Chondrocyte (in vitro differentiated cells): ENCODE measurements around the gene USP47. TPM values are rescaled to one million over a fixed set of nuclear protein-coding genes. Genes with fewer than 3 reads are reported as not detected.
A peak's percentile ranks its signal among the peaks of the same experiment; 100 is the strongest.

Experiments used
- DNase-seq: peaks from one replicate; pipeline ENCODE4 v3.0.0; 2021; ENCODE audit warnings: mixed read lengths, low spot score
- H3K27ac Mint-ChIP-seq: one replicate; pipeline ENCODE4 v1.8.0; 2021; ENCODE audit warnings: mild to moderate bottlenecking, moderate library complexity, mixed read lengths; ENCODE audit not compliant: unreplicated experiment
- H3K27me3 Mint-ChIP-seq: 2 replicates; pipeline ENCODE4 v1.8.0; 2021; ENCODE audit warnings: low read depth, mixed read lengths
- H3K36me3 Mint-ChIP-seq: 2 replicates; pipeline ENCODE4 v1.8.0; 2021; ENCODE audit warnings: low read depth, mixed read lengths
- H3K4me1 Mint-ChIP-seq: 2 replicates; pipeline ENCODE4 v1.8.0; 2021; ENCODE audit warnings: low read depth, mild to moderate bottlenecking, mixed read lengths
- H3K4me3 Mint-ChIP-seq: one replicate; pipeline ENCODE4 v1.8.0; 2021; ENCODE audit warnings: mild to moderate bottlenecking, moderate library complexity, mixed read lengths; ENCODE audit not compliant: unreplicated experiment
- H3K9me3 Mint-ChIP-seq: 2 replicates; pipeline ENCODE4 v1.8.0; 2021; ENCODE audit warnings: low read depth, mixed read lengths
- total RNA-seq: library from RNA; stranded (reverse); gene quantifications from 3 replicates; pipeline ENCODE4 v1.2.1, GENCODE V29; 2021
- TF ChIP-seq, protein P1 (sequence below): fragments of 200-600 bp; sonication (generic); IDR thresholded peaks from 2 replicates; pipeline ENCODE4 v1.5.0; 2021; ENCODE audit warnings: antibody characterized with exemption, mild to moderate bottlenecking, moderate library complexity

USP47 gene
- total RNA-seq, 1 donor from 2014 or later: 44.4 TPM

DNA sequence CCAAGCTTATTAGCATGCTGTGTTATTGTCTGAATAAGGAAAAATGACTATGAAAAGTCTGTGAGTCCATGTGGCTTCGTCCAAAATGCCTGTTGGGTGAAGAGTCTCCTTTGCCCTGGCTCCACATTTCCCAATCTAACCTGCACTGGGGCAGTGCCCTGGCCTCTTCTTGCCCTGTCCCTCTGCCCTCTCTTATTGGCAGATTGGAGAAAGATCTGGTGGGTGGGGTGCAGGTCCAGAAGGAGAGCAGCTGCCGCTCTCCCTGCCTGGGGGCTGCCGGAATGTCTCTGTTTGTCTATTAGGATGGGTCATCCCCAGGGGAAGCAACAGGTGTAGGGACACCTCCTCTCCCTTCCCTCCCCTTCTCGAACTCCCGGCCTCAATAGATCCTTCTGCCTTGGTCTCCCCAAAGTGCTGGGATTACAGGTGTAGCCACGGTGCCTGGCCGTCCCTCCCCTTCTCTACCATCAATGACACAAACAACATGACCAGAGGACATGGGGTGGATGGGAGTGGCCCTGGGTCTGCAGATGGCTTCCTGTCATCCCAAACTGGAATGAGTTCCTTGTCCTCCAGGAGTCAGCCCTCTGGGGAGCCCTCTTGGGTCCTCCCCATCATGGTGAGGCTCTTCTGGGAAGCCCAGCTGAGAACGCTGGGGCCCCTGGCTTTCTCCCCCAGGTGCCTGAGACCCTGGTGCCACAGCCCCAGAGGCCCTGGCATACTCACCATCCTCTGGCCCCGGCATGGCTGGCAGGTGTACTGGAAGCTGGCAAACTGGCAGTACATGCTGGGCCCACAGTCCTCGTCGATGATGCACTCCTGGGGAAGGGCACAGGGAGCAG, 126.1 kb downstream of the USP47 start:
- H3K27me3 Mint-ChIP-seq: no peaks in the 10 kb centered on the region
- TF ChIP-seq, protein P1, sequence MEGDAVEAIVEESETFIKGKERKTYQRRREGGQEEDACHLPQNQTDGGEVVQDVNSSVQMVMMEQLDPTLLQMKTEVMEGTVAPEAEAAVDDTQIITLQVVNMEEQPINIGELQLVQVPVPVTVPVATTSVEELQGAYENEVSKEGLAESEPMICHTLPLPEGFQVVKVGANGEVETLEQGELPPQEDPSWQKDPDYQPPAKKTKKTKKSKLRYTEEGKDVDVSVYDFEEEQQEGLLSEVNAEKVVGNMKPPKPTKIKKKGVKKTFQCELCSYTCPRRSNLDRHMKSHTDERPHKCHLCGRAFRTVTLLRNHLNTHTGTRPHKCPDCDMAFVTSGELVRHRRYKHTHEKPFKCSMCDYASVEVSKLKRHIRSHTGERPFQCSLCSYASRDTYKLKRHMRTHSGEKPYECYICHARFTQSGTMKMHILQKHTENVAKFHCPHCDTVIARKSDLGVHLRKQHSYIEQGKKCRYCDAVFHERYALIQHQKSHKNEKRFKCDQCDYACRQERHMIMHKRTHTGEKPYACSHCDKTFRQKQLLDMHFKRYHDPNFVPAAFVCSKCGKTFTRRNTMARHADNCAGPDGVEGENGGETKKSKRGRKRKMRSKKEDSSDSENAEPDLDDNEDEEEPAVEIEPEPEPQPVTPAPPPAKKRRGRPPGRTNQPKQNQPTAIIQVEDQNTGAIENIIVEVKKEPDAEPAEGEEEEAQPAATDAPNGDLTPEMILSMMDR: no peak
- no peak for DNase-seq
- H3K27ac Mint-ChIP-seq: no peak overlapping the region
- no peaks in the 10 kb centered on the region for H3K9me3 Mint-ChIP-seq
- H3K4me3 Mint-ChIP-seq: no peak overlapping the region
- peaks cover 33% of the 10 kb centered on the region for H3K36me3 Mint-ChIP-seq
- peaks cover 30% of the 10 kb centered on the region for H3K4me1 Mint-ChIP-seq

DNA sequence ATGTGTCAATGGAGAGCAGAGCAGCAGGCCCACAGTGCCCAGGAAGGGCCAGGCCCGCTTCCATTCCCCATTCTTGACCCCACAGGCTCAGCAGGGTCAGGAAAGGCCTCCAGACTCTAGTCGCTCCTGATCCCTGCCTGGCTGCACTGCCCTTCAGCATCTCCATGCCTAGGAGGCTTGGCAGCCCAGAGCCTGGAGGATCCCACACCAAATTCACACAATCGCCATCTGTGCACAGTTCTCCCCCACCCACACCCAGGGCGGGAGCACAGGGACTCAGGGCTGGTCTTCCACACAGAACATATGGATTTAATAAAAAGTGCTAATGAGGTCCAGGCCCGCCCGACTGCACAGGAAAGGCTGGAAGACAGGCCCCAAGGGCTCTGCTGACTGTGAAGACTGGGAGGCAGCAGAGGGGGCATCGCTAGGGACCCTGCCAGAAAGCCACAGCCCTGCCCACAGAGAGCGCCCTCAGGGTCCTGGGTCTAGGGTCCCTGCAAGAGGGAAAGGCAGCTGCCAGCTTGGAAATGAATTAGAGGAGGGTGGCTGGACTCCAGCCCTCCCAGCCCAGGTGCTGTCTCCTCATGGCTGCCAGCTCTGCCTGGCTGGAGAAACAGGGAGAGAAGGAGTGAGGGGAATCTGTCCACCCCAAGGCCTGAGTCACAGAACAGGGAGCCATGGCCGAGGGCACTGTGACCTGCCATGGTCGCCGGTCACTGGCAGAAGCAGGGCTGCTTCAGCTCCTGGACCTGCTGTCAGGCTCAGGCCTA, 126.9 kb downstream of the USP47 start:
- no peaks in the 10 kb centered on the region for H3K9me3 Mint-ChIP-seq
- peaks cover 28% of the 10 kb centered on the region for H3K36me3 Mint-ChIP-seq
- H3K4me1 Mint-ChIP-seq: peaks cover 38% of the 10 kb centered on the region
- DNase-seq: no peak
- H3K4me3 Mint-ChIP-seq: no peak overlapping the region
- H3K27me3 Mint-ChIP-seq: no peaks in the 10 kb centered on the region
- no peak overlapping the region for H3K27ac Mint-ChIP-seq
- TF ChIP-seq, protein P1: no peak

- H3K4me3 Mint-ChIP-seq: no peak overlapping the region
Observed at GRCh38 chr11:11969380-11970215, 127.8 kb downstream of the USP47 start.

DNA sequence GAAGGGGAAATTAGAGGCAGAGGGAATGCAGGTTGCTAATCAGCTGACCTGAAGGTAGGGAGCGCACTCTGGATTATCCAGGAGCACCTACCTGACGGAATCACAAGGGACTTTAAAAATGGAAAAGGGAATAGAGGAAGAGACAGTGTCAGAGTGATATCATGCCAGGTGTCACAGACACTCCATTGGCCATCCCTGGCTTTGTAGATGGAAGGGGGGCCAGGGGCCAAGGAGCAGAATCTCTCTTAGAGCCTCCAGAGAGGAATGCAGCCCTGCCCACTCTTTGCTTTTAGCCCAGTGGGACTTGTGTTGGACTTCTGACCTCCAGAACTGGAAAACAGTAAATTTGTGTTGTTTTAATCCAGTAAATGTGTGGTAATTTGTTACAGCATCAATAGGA, 128.8 kb downstream of the USP47 start:
- TF ChIP-seq, protein P1: no peak
- Mint-ChIP-seq H3K27me3 (no peaks in the 10 kb centered on the region), H3K27ac (no peak overlapping the region), H3K4me1 (peaks cover 56% of the 10 kb centered on the region), H3K4me3 (no peak overlapping the region), H3K9me3 (no peaks in the 10 kb centered on the region), H3K36me3 (peaks cover 21% of the 10 kb centered on the region)
- DNase-seq: no peak

More at GRCh38 chr11:11969380-11970215, 127.8 kb downstream of the USP47 start:
- Mint-ChIP-seq H3K9me3 (no peaks in the 10 kb centered on the region), H3K36me3 (peaks cover 26% of the 10 kb centered on the region), H3K4me1 (peaks cover 47% of the 10 kb centered on the region), H3K27ac (peak overlapping the region; percentile 45), H3K27me3 (no peaks in the 10 kb centered on the region)
- TF ChIP-seq, protein P1: no peak
- DNase-seq: no peak
